IPS-15b (cell line): ENCODE data around the gene ACHE.
A peak's percentile ranks its signal among the peaks of the same experiment; 100 is the strongest.

Source experiments
- H3K27me3 ChIP-seq: one replicate; pipeline ENCODE4 v1.6.1; 2013; ENCODE audit warnings: low read length; ENCODE audit not compliant: control insufficient read depth, insufficient read depth
- H3K36me3 ChIP-seq: one replicate; pipeline ENCODE4 v1.6.1; 2013; ENCODE audit warnings: low read length; ENCODE audit not compliant: control insufficient read depth, insufficient read depth
- H3K4me1 ChIP-seq: one replicate; pipeline ENCODE4 v1.6.1; 2013; ENCODE audit warnings: mild to moderate bottlenecking, low read length; ENCODE audit not compliant: control insufficient read depth, insufficient read depth
- H3K4me3 ChIP-seq: one replicate; pipeline ENCODE4 v1.5.1; 2013; ENCODE audit warnings: low read depth, low read length
- H3K9ac ChIP-seq: one replicate; pipeline ENCODE4 v1.6.1; 2013; ENCODE audit warnings: low read depth, mild to moderate bottlenecking, low read length
- H3K9me3 ChIP-seq: one replicate; pipeline ENCODE4 v1.6.1; 2013; ENCODE audit warnings: mild to moderate bottlenecking, low read length; ENCODE audit not compliant: control insufficient read depth, insufficient read depth

The ACHE gene

DNA sequence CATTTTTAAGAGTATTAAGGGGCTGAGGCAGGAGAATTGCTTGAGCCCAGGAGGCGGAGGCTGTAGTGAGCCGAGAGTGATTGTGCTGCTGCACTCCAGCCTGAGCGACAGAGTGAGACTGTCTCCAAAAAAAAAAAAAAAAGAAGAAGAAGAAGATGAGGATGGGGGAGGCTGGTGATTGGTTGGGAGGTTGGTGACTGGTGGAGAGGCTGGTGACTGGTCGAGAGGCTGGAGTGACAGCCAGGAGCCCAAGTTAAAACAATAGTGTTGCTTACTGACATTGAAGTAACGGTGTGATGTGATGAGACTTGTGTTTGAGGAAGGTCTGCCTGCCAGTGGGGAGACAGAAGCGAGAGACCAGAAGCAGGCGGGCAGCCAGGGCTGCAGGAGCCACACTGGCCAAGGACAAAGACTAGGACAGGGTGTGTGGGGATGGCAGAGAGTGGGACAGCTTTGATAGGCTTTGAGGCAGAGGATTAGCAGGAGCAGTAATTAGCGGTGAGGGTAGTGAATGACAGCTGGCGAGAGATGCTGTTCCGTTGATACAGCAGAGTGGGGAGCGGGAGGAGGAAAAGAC, 15.9 kb downstream of the ACHE start:
- no peaks in the 10 kb centered on the region for H3K9me3 ChIP-seq

DNA sequence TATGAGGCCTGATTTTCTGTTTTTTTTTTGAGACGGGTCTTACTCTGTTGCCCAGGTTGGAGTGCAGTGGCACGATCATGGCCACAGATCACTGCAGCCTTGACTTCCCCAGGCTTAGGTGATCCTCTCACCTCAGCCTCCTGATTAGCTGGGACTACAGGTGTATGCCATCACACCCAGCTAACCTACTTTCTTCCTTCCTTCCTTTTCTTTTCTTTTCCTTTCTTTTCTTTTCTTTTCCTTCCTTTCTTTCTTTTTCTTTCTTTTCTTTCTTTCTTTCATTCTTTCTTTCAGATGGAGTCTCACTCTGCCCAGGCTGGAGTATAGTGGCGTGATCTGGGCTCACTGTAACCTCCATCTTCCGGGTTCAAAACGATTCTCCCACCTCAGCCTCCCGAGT, 17.0 kb downstream of the ACHE start:
- H3K4me3 ChIP-seq = no peak overlapping the region
- H3K36me3 ChIP-seq = peaks cover 40% of the 10 kb centered on the region
- no peaks in the 10 kb centered on the region for H3K9me3 ChIP-seq
- peaks cover 3% of the 10 kb centered on the region for H3K4me1 ChIP-seq
- no peak overlapping the region for H3K9ac ChIP-seq
- H3K27me3 ChIP-seq = no peaks in the 10 kb centered on the region

More for the DNA sequence above, 15.9 kb downstream of the ACHE start:
- Histone ChIP-seq H3K4me3 (no peak overlapping the region), H3K9ac (no peak overlapping the region), H3K4me1 (peaks cover 3% of the 10 kb centered on the region), H3K36me3 (peaks cover 50% of the 10 kb centered on the region), H3K27me3 (no peaks in the 10 kb centered on the region)

DNA sequence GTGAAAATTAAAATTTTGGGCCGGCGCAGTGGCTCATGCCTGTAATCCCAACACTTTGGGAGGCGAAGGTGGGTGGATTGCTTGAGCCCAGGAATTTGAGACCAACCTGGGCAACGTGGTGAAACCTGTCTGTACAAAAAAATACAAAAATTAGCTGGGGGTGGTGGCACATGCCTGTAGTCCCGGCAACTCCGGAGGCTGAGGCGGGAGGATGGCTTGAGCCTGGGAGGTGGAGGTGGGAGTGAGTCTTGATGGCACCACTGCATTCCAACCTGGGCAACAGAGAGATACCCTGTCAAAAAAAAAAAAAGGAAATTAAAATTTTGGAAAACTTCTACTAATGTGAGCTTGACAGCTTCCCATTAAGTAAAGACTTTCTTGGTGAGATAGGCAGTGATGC, 17.7 kb downstream of the ACHE start:
- Histone ChIP-seq H3K9ac (no peak overlapping the region), H3K9me3 (no peaks in the 10 kb centered on the region), H3K36me3 (peaks cover 35% of the 10 kb centered on the region), H3K27me3 (no peaks in the 10 kb centered on the region), H3K4me3 (no peak overlapping the region), H3K4me1 (peaks cover 3% of the 10 kb centered on the region)

DNA sequence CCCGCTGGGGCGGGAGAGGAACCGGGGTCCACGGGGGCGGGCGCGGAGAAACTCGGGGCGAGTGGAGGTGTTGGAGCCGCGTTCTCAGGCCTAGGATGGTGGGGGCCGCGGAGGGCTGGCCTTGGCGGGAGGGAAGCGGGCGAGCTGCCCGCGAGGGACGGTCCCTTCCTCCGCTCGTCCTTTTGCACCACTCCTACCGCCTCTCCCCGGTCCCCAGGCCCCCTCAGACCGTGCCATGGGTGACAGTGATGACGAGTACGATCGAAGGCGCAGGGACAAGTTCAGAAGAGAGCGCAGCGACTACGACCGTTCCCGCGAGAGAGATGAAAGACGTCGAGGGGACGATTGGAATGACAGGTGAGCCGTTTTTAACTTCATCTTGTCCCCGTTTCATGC, 20.3 kb downstream of the ACHE start:
- Histone ChIP-seq H3K9ac (peak overlapping the region; percentile 89), H3K36me3 (peaks cover 35% of the 10 kb centered on the region), H3K4me1 (peaks cover 3% of the 10 kb centered on the region)

GRCh38 chr7:100874577-100875355, 20.9 kb downstream of the ACHE start, which contains the start of gene SRRT:
TSS of gene SRRT (plus strand) at chr7:100875103. CDS start at chr7:100875591, 488 bp downstream.
- peaks cover 37% of the 10 kb centered on the region for H3K36me3 ChIP-seq
- peak within 1 kb of the TSS; percentile 97 for H3K4me3 ChIP-seq
- H3K9me3 ChIP-seq = no peaks in the 10 kb centered on the region
- no peaks in the 10 kb centered on the region for H3K27me3 ChIP-seq
- peaks cover 3% of the 10 kb centered on the region for H3K4me1 ChIP-seq
- peak within 1 kb of the TSS; percentile 96 for H3K9ac ChIP-seq

More for the DNA sequence above, 20.3 kb downstream of the ACHE start:
- Histone ChIP-seq H3K9me3 (no peaks in the 10 kb centered on the region), H3K27me3 (no peaks in the 10 kb centered on the region), H3K4me3 (peak overlapping the region; percentile 97)

DNA sequence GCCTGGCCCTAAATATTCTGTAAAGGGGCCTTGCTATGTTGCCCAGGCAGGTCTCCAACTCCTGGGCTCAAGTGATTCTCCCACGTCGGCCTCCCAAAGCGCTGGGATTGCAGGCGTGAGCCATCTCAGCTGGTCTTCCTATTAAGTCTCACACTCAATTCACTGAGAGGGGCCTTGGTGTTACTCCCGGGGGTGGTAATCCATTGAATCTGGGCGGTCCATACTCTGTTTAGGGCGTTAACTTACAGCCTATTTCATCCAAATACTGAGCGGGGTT, 21.4 kb downstream of the ACHE start:
- Histone ChIP-seq H3K9ac (peak overlapping the region; percentile 96), H3K27me3 (no peaks in the 10 kb centered on the region), H3K4me3 (peak overlapping the region; percentile 97), H3K36me3 (peaks cover 38% of the 10 kb centered on the region), H3K4me1 (peaks cover 3% of the 10 kb centered on the region), H3K9me3 (no peaks in the 10 kb centered on the region)

- Histone ChIP-seq H3K9ac (peak overlapping the region; percentile 96), H3K27me3 (no peaks in the 10 kb centered on the region), H3K9me3 (no peaks in the 10 kb centered on the region), H3K36me3 (peaks cover 43% of the 10 kb centered on the region), H3K4me1 (peaks cover 3% of the 10 kb centered on the region), H3K4me3 (peak overlapping the region; percentile 97)
These were observed 21.9 kb downstream of the ACHE start for GRCh38 chr7:100873599-100874299.

DNA sequence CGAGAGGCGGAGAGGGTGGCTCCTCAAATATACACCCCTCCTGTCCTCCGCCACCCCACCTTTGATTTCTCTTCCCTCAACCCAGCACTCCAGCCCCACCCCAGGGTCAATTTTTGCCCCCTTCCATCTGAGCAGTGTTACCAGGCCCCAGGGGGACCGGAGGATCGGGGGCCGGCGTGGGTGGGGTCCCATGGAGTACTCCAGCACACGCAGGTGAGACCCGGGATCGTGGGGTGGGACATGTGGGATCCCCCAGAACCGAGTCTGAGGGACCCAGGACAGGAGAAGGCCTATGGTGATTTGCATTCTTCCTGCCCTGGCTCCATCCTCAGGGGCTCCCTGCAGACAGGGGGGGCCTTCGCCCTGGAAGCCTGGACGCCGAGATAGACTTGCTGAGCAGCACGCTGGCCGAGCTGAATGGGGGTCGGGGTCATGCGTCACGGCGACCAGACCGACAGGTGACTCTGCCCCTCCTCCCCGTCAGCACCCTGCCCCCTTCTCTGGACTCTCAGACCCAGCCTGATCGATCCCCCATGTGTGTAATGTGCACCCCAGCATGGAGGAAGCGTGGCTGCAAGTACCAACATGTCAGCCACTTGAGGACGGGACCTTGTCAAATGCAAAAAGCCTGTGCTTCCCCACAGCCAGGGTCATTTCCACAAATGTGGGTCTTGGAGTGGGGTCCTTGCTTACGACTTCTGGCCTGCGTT, 27.8 kb downstream of the ACHE start:
- Histone ChIP-seq H3K4me1 (peaks cover 4% of the 10 kb centered on the region), H3K4me3 (peak overlapping the region; percentile 93), H3K27me3 (no peaks in the 10 kb centered on the region), H3K36me3 (peaks cover 40% of the 10 kb centered on the region), H3K9me3 (no peaks in the 10 kb centered on the region), H3K9ac (peak overlapping the region; percentile 98)

DNA sequence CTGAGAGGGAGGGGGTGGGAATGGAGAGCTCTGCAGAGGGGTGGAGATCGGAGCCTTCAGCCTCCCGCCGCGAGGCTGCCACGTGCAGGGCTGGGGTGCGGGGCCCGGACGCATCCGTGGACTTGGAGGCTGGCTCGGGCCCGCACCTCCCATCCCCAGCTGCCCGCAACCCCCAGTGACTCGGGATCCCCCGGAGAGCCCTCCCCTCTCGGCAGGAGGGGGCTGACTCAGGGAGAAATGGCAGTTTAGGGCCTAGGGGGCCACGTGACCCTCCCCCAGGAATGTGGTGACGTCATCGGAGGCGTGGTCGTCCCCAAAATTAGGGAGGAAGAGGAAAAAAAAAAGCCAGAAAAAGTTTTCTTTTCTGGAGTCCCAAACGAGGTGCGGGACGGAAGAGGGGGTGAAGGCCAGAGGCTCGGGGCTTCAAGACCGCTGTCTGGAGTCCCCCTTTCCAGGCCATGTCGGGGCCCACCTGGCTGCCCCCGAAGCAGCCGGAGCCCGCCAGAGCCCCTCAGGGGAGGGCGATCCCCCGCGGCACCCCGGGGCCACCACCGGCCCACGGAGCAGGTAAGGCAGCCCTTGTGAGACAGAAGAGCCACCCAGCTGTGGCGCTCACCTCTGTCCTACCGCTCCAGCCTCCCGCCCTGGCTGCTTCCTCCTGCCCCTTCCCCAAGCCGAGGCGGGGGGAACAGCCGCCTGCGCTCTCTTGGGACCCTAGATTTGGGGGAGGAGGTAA, 28.5 kb downstream of the ACHE start, which contains the start of gene TRIP6:
Gene TRIP6 (plus strand): TSS at position 348 of the 736 bp plus-strand sequence. CDS start 111 bp downstream, at position 459.
- peaks cover 40% of the 10 kb centered on the region for H3K36me3 ChIP-seq
- H3K4me3 ChIP-seq = peak within 1 kb of the TSS; percentile 93

GRCh38 chr7:100866729-100867039, 29.0 kb downstream of the ACHE start:
- Histone ChIP-seq H3K4me3 (peak overlapping the region; percentile 93), H3K36me3 (peaks cover 42% of the 10 kb centered on the region), H3K9me3 (no peaks in the 10 kb centered on the region), H3K4me1 (peaks cover 4% of the 10 kb centered on the region), H3K9ac (peak overlapping the region; percentile 26), H3K27me3 (no peaks in the 10 kb centered on the region)

More for the DNA sequence above, 28.5 kb downstream of the ACHE start, which contains the start of gene TRIP6:
- Histone ChIP-seq H3K9ac (peak within 1 kb of the TSS; percentile 98), H3K4me1 (peaks cover 4% of the 10 kb centered on the region), H3K9me3 (no peaks in the 10 kb centered on the region), H3K27me3 (no peaks in the 10 kb centered on the region)
